GM19035 (cell line): ENCODE measurements around the gene ARID4A.
A peak's percentile ranks its signal among the peaks of the same experiment; 100 is the strongest.
"Not testable (repeated sequence)": the region's sequence is repeated elsewhere in the genome, so short reads cannot be mapped to it uniquely, and the experiment has no call there.

Experiments used
- ATAC-seq: cut with Tn5 transposase; IDR thresholded peaks from one replicate; pipeline ENCODE4 v1.9.1; 2021; ENCODE audit not compliant: unreplicated experiment

The ARID4A gene

GRCh38 chr14:58353516-58354299 lies 55.4 kb downstream of the ARID4A start:
- no peak for ATAC-seq

GRCh38 chr14:58354808-58355207 lies 56.5 kb downstream of the ARID4A start:
- ATAC-seq = no peak

DNA sequence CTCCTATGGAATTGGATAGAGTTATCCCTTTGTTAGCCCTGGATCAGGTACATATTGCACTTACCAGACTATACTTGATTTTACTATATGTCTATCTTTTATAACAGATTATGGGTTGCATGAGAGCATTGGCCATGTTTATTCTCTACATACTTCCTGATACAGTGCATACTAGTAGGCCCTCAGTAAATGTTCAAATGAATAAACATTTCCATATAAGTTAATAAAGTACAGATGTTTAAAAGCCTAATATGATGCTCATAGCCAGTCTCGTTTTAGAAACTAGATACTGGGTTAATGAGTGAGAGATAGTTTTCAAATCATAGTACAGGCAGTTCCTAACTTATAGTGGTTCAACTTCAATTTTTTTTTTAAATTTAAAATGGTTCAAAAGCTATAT lies 57.9 kb downstream of the ARID4A start:
- ATAC-seq = no peak

DNA sequence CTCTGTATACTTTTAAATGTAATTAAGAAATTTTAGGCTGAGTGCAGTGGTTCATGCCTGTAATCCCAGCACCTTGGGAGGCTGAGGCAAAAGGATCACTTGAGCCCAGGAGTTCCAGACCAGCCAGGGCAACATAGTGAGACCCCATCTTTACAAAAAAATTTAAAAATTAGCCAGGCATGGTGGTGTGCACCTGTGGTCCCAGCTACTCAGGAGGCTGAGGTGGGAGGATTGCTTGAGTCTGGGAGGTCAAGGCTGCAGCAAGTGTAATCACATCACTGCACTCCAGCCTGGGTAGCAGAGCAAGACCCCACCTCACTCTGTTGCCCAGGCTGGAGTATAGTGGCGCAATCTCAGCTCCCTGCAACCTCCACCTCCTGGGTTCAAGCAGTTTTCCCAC lies 63.9 kb downstream of the ARID4A start:
- not testable (repeated sequence) for ATAC-seq

DNA sequence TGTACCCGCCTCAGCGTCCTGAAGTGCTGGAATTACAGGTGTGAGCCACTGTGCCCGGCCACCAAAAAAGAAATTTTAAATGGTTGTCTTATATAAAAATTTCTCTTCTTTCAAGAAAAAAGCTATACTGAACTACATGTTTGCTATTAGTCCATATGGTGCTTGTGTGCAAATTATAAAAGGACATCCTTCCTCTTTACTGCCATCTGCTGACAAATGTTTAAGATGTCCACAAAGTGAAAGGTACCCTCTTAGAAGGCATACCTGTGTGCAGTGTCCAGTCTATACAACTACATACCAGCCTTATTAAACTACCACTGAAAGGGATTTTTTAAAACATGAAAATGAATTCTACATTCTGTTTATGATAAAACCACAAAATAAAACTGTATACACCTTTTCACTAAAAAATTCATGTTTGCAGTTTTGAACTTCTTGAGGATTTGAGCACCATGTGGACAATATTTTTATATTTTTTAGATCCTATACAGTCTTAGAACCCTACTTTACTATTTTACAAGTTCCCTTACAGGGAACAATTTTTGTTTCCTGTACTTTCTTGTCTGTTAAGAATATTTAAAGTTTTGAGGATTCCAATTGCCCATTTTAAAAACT lies 64.5 kb downstream of the ARID4A start:
- ATAC-seq = no peak

DNA sequence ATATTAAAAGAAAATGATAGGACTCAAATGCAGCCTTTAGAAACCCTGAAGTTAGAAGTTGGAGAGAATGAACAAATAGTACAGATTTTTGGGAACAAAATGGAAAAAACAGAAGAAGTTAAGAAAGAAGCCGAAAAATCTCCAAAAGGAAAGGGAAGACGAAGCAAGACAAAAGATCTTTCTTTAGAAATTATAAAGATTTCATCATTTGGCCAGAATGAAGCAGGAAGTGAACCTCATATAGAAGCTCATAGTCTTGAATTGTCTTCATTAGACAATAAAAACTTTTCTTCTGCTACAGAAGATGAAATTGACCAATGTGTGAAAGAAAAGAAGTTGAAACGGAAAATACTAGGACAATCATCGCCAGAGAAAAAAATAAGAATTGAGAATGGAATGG lies 66.0 kb downstream of the ARID4A start:
- ATAC-seq = no peak

DNA sequence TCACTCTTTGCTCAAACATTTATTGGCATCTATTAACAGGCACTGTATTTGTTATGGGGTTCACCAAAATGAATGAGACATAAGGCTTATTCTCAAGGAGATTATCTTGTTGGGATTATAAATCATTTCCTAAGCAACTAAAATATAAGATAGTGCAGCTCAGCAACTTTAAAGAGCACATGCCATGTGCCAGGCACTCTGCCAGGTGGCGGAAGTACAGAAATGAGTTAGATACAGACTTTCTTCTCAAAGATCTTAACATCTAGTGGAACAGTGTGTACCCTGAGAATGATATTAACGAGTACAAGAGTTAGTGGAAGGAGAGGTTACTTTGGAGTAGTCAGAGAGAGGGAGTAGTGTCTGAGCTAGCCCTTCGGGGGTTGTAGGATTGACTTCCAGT lies 68.9 kb downstream of the ARID4A start:
- ATAC-seq = no peak

- no peak for ATAC-seq
Observed at GRCh38 chr14:58368956-58369355, 70.6 kb downstream of the ARID4A start.

GRCh38 chr14:58376791-58377190 lies 78.4 kb downstream of the ARID4A start:
- no peak for ATAC-seq

DNA sequence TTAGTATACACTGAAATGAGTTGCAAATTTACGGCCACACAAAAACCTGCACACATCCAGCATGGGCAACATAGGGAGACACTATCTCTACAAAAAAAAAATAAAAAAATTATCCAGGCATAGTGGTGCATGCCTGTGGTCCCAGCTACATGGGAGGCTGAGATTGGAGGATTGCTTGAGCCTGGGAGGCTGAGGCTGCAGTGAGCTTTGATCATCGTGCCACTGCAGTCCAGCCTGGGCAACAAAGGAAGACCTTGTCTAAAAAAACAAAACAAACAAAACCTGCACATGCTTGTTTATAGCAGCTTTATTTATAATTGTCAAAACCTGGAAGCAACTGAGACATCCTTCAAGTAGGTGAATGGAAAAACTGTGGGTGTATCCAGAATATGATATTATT lies 92.5 kb downstream of the ARID4A start:
- no peak for ATAC-seq

- no peak for ATAC-seq
Observed at GRCh38 chr14:58395562-58395811, 97.1 kb downstream of the ARID4A start.

GRCh38 chr14:58395812-58396788 lies 97.7 kb downstream of the ARID4A start, which contains the start of gene TOMM20L:
Gene TOMM20L, plus strand, starts transcription at chr14:58395930. Its CDS starts 28 bp downstream, at chr14:58395958.
- peak; percentile 91 for ATAC-seq

DNA sequence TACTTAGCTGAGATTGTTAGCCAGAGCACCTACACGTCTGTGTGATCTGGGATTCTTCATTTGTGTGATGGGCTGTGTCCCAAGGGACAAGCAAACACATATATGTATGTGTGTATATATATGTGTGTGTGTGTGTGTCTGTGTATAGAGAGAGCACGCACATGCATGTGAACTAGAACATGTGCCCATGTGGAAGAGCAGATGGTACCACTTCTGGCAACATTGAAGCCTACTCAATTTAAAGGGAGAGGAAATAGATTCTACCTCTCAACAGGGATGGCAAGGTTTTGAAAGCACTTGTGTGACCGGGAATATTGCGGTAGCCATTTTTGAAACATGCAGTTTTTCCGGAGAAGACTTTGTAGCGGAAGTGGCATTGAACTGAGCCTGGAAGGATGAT lies 98.8 kb downstream of the ARID4A start:
- no peak for ATAC-seq

DNA sequence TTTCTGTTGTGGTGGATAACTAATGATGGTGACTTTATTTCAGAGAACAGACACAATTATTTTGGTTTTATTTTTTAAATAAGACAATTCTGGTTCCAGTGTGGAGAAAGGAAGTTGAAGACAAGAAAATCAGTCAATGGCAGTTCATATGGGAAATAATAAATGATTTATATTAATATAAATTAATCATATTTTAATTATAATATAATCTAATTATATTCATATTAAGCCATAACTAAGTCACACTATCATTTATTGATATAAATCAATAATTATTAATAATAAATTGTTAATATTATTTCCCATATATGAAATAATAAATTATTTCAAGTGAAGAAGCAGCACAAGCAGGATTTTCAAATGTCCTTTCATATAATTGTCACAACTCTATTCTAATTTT lies 100.1 kb downstream of the ARID4A start:
- no peak for ATAC-seq

GRCh38 chr14:58398895-58399294 lies 100.5 kb downstream of the ARID4A start:
- no peak for ATAC-seq

- ATAC-seq = no peak
Observed at GRCh38 chr14:58401587-58401986, 103.2 kb downstream of the ARID4A start.

DNA sequence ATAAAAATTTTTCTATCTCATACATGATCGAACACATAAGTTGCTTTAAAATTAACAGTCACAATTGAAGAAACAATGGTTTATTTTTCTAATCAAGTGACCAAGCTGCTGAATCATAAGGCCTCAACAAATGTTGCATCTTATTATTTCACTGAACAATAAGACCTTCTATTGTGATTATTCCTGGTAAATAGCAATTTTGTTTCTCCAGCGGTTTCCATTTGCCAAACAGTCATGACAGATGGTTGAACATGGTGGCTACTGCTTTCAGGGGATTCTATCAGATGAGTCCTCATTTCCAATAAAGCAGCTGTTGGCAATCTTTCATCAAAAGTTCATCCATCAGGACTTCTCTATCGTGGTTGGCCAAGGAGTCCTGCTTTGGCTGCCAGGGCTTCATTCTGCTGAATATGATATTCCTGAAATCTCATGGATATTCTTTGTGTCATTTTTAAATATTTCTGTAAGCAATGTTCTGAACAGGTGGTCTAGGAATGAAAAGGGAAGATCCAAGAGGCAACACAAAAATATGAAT lies 110.4 kb downstream of the ARID4A start:
- ATAC-seq = no peak

DNA sequence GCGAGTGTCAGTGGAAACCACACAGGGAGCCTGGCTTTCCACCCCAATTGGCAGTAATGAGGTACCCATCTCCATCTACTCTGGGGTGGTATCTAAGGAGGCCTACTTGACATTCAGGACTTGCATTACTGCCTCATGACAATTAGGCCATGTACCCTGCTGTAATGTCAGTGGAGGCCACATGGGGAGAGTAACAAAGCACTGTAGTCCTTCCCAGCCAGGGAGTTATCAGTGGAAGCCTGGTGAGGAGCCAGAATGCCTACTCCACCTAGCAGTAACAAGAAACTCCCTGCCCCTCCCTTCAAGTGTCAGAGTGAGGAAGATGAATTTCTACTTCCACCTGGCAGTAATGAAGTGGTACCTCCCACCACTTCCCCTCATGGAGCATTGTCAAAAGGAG lies 116.5 kb downstream of the ARID4A start:
- ATAC-seq = no peak

DNA sequence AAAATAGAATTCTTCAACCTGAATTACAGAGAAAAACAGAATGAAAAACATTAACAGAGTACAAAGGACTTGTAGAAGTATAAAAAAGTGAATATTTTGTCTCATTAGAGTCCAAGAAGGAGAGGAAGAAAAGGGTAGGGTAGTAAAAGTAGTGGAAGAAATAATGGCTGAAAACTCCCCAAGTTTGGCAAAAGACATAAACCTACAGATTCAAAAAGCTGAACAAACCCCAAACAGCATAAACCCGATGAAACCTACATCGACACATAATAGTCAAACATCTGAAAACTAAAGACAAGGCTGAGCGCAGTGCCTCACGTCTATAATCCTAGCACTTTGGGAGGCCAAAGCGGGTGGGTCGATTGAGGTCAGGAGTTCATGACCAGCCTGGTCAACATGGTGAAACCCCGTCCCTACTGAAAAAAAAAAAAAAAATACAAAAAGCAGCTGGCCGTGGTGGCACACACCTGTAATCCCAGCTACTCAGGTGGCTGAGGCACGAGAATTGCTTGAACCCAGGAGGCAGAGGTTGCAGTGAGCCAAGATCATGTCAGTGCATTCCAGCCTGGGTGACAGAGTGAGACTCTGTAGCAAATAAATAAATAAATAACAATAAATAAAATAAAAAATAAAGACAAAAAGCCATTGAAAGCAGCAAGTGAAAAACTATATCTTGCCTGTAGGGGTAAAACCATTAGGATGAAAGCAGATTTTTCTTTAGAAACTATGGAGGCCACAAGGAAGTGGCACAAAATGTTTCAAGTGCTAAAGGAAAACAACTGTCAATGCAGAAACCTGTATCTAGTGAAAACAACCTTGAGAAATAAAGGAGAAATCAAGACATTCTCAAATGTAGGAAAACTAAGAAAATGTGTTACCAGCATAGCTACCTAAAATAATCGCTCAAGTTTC lies 117.5 kb downstream of the ARID4A start:
- ATAC-seq = no peak

DNA sequence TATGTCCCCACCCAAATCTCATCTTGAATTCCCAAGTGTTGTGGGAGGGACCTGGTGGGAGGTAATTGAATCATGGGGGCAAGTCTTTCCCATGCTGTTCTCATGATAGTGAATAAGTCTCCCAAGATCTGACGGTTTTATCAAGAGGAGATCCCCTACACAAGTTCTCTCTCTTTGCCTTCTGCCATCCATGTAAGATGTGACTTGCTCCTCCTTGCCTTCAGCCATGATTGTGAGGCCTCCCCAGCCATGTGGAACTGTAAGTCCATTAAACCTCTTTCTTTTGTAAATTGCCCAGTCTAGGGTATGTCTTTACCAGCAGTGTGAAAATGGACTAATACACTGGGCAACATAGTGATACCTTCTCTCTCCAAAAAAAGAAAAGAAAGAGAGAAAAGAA lies 118.6 kb downstream of the ARID4A start:
- not testable (repeated sequence) for ATAC-seq
